Stimulated activated CD4-positive, alpha-beta T cell treated with anti-CD3 and anti-CD28 coated beads, Interleukin-1b, Interleukin-23, amount 100 ng/mL, for 48 hours (primary cell): ENCODE results near the gene FAF1.
"Not testable (repeated sequence)": the region's sequence is repeated elsewhere in the genome, so short reads cannot be mapped to it uniquely, and the experiment has no call there.

ENCODE experiments used
- DNase-seq: peaks from one replicate; pipeline ENCODE4 v3.0.0-alpha.2; 2020

The FAF1 gene

GRCh38 chr1:50833216-50833615, 126.9 kb downstream of the FAF1 start:
- DNase-seq = no peak

GRCh38 chr1:50832167-50832566, 127.9 kb downstream of the FAF1 start:
- DNase-seq = no peak

- DNase-seq = no peak
Measured at GRCh38 chr1:50831300-50832061, 128.6 kb downstream of the FAF1 start.

GRCh38 chr1:50830621-50831020, 129.4 kb downstream of the FAF1 start:
- no peak for DNase-seq

GRCh38 chr1:50829014-50829958, 130.8 kb downstream of the FAF1 start:
- DNase-seq = no peak

GRCh38 chr1:50827546-50827945, 132.5 kb downstream of the FAF1 start:
- no peak for DNase-seq

- not testable (repeated sequence) for DNase-seq
Measured at GRCh38 chr1:50826792-50827191, 133.3 kb downstream of the FAF1 start.

- no peak for DNase-seq
Measured at GRCh38 chr1:50822035-50822776, 137.9 kb downstream of the FAF1 start.

GRCh38 chr1:50820545-50820944, 139.5 kb downstream of the FAF1 start:
- DNase-seq = no peak

GRCh38 chr1:50812346-50812745, 147.7 kb downstream of the FAF1 start:
- DNase-seq = no peak

GRCh38 chr1:50808296-50808695, 151.8 kb downstream of the FAF1 start:
- no peak for DNase-seq

GRCh38 chr1:50796272-50796671, 163.8 kb downstream of the FAF1 start:
- DNase-seq = no peak

- no peak for DNase-seq
Measured at GRCh38 chr1:50793521-50793920, 166.5 kb downstream of the FAF1 start.

GRCh38 chr1:50787266-50787665, 172.8 kb downstream of the FAF1 start:
- no peak for DNase-seq

- DNase-seq = no peak
Measured at GRCh38 chr1:50783286-50783685, 176.8 kb downstream of the FAF1 start.

GRCh38 chr1:50780797-50781196, 179.3 kb downstream of the FAF1 start:
- DNase-seq = no peak

- no peak for DNase-seq
Measured at GRCh38 chr1:50779801-50780200, 180.3 kb downstream of the FAF1 start.

- DNase-seq = no peak
Measured at GRCh38 chr1:50775740-50776139, 184.3 kb downstream of the FAF1 start.

GRCh38 chr1:50774759-50775351, 185.2 kb downstream of the FAF1 start:
- DNase-seq = no peak

GRCh38 chr1:50766688-50767087, 193.4 kb downstream of the FAF1 start:
- no peak for DNase-seq

GRCh38 chr1:50756543-50756942, 203.5 kb downstream of the FAF1 start:
- DNase-seq = not testable (repeated sequence)

- not testable (repeated sequence) for DNase-seq
Measured at GRCh38 chr1:50754764-50755163, 205.3 kb downstream of the FAF1 start.
